ENCODE measurements around the gene CLEC16A. TPM values are rescaled to one million over a fixed set of nuclear protein-coding genes. Genes with fewer than 3 reads are reported as not detected.

Gene CLEC16A
- total and polyA plus RNA-seq, 9 of the 15 experiments (the other 6 are each of a cell fraction or from before 2014, with no cell fraction given): 1.00 to 22.3 (median 10.0) TPM

GRCh38 chr16:11133344-11133943 lies 189.1 kb downstream of the CLEC16A start:
- Histone ChIP-seq H4K20me1 (replicated peaks; ENCODE audit: control insufficient read depth, insufficient read depth, low read length) (no peaks in the 10 kb centered on the region), H2AFZ (ENCODE audit: low read depth, low read length) (0 out of 2 replicates have a peak overlapping the region, but pooled peaks have one; percentile 5), H3K9ac (ENCODE audit: insufficient read depth in 1 of 2, low read depth in 2 of 2, low read length in 2 of 2) (no peak overlapping the region), H3K9me3 (replicated peaks; ENCODE audit: control insufficient read depth, insufficient read depth, low read depth, low read length) (no peaks in the 10 kb centered on the region), H3K4me2 (ENCODE audit: insufficient read depth, low read length) (peak overlapping the region; percentile 29; the same call in 1 of the 2 replicates), H3K27me3 (ENCODE audit: control insufficient read depth in 2 of 2, insufficient read depth in 2 of 2, low read length in 2 of 2) (no peaks in the 10 kb centered on the region), H3K4me3 (no peak overlapping the region), H3K9me1 (ENCODE audit: control insufficient read depth, insufficient read depth, low read length) (no peaks in the 10 kb centered on the region), H3K27ac (ENCODE audit: extremely low read depth, low read depth, low read length) (peak overlapping the region; percentile 22; the same call in 1 of the 3 replicates), H3K79me2 (ENCODE audit: control insufficient read depth, insufficient read depth, low read length) (no peaks in the 10 kb centered on the region), H3K4me1 (replicated peaks in 1 of 2; ENCODE audit: control insufficient read depth in 2 of 2, insufficient read depth in 2 of 2, low read length in 2 of 2) (peaks cover 42 to 54% of the 10 kb centered on the region in 2 experiments), H3K36me3 (ENCODE audit: control insufficient read depth, insufficient read depth, low read length) (peaks cover 11% of the 10 kb centered on the region; the same call in 1 of the 3 replicates)
- peak; percentile 50 for ATAC-seq
- intact Hi-C loops (cut with micrococcal nuclease): loop anchor here (10.0 kb wide), 1 partner anchor 121 kb away; the partner anchor contains the start of gene SOCS1
- FAIRE-seq: peak; percentile 83
- in situ Hi-C loops (cut with MboI): no loop called here
- POLR2A ChIA-PET: interaction anchor here (1.0 to 1.3 kb wide), 4 partner anchors 12 to 74 kb away, joined by 3 to 4 read pairs (median 3); no protein-coding TSS in a partner anchor
- peak; percentile 69 to 90 (median 75) for DNase-seq (ENCODE audit: extremely low read depth in 1 of 4, low spot score in 3 of 4)
- CTCF ChIA-PET (ENCODE audit: low intra/inter-chr PET ratio): no interaction called here
- BruUV-seq (replicated peaks): no TSS peak
- WGBS (ENCODE audit: insufficient coverage, low coverage, missing lambda C conversion rate): 16% methylated on average over 12 of the region's 12 CpGs
- 0 out of 2 replicates have a peak, but pooled peaks have one; percentile 45 for TF ChIP-seq HDAC2 (IDR thresholded peaks at IDR 0.05)
- TF ChIP-seq ZNF512 (tag; IDR thresholded peaks at IDR 0.05): no peak
- no peak; the same call in 1 of the 2 replicates for TF ChIP-seq LCOR (CRISPR knock-in tag; IDR thresholded peaks at IDR 0.05)
- no peak for TF ChIP-seq VEZF1 (CRISPR knock-in tag; IDR thresholded peaks at IDR 0.05)
- TF ChIP-seq DACH1 (IDR thresholded peaks at IDR 0.05; ENCODE audit: partially characterized antibody): peak; percentile 90
- peak in 1 of 2 experiments; percentile 31; a peak in 1 of 4 replicates for TF ChIP-seq RCOR1 (IDR thresholded peaks at IDR 0.05; ENCODE audit: borderline replicate concordance in 1 of 2, low read depth in 2 of 2, low read length in 2 of 2)
- TF ChIP-seq GABPB1 (CRISPR knock-in tag; IDR thresholded peaks at IDR 0.05): peak; percentile 39; the same call in 1 of the 2 replicates
- peak; percentile 76 for TF ChIP-seq CXXC5 (CRISPR knock-in tag; IDR thresholded peaks at IDR 0.05)
- peak; percentile 86 for TF ChIP-seq JUN (IDR thresholded peaks at IDR 0.05; ENCODE audit: borderline replicate concordance, low read depth, low read length)
- no peak for TF ChIP-seq JUN (CRISPR knock-in tag; IDR thresholded peaks at IDR 0.05; ENCODE audit: borderline replicate concordance)
- TF ChIP-seq CBFA2T2 (conservative IDR thresholded peaks at IDR 0.05): peak; percentile 92
- no peak for TF ChIP-seq ATF1 (CRISPR knock-in tag; IDR thresholded peaks at IDR 0.05)
- TF ChIP-seq ATF1 (tag; IDR thresholded peaks at IDR 0.05): peak; percentile 46; the same call in 1 of the 2 replicates
- TF ChIP-seq ZNF766 (CRISPR knock-in tag; conservative IDR thresholded peaks at IDR 0.05): peak; percentile 51; the same call in 1 of the 2 replicates
- peak; percentile 95 for TF ChIP-seq ZNF584 (CRISPR knock-in tag; IDR thresholded peaks at IDR 0.05; ENCODE audit: low read depth)
- TF ChIP-seq SIN3A (IDR thresholded peaks at IDR 0.05; ENCODE audit: borderline replicate concordance in 2 of 2, control insufficient read depth in 1 of 2, low read depth in 2 of 2, low read length in 2 of 2): peak; percentile 59 to 70; a peak in 2 of 4 replicates
- peak; percentile 78 for TF ChIP-seq ARID1B (IDR thresholded peaks at IDR 0.05)
- TF ChIP-seq MEIS2 (IDR thresholded peaks at IDR 0.05; ENCODE audit: partially characterized antibody): peak; percentile 74

Data from K562 (cell line).